GM20000 (cell line): ENCODE data around the gene PABPN1L.

Source experiments
- DNase-seq: peaks from one replicate; pipeline ENCODE4 v3.0.0; 2012; ENCODE audit warnings: low spot score
- CTCF ChIP-seq: IDR thresholded peaks from 2 replicates; pipeline ENCODE4 v1.5.1; 2012; ENCODE audit warnings: mild to moderate bottlenecking, control low read depth; ENCODE audit errors: extremely low read depth, missing control alignments

PABPN1L gene

GRCh38 chr16:88881007-88881615, 14.7 kb upstream of the PABPN1L start:
- no peak for DNase-seq
- no peak for TF ChIP-seq CTCF

- no peak for TF ChIP-seq CTCF
- no peak for DNase-seq
Measured at GRCh38 chr16:88880226-88881006, 14.0 kb upstream of the PABPN1L start.

- DNase-seq, result no peak
- no peak for TF ChIP-seq CTCF
Measured at GRCh38 chr16:88879788-88880055, 13.3 kb upstream of the PABPN1L start.

- DNase-seq, result no peak
- no peak for TF ChIP-seq CTCF
Measured at GRCh38 chr16:88878967-88879787, 12.7 kb upstream of the PABPN1L start.

- DNase-seq, result no peak
- no peak for TF ChIP-seq CTCF
Measured at GRCh38 chr16:88878356-88878755, 11.9 kb upstream of the PABPN1L start.

- no peak for DNase-seq
- TF ChIP-seq CTCF, result no peak
Measured at GRCh38 chr16:88877564-88878289, 11.3 kb upstream of the PABPN1L start.
